ENCODE results near the gene SLC29A3.

- no peak for TF ChIP-seq CTCF (IDR thresholded peaks at IDR 0.05)
- no peak for TF ChIP-seq REST (IDR thresholded peaks at IDR 0.05; ENCODE audit: insufficient read depth in 1 of 2, low read depth in 2 of 2, low read length in 1 of 2)
- no peak for TF ChIP-seq POLR2AphosphoS5 (IDR thresholded peaks at IDR 0.05; ENCODE audit: low read depth, low read length)
- TF ChIP-seq TCF7L2 (IDR thresholded peaks at IDR 0.05; ENCODE audit: low read depth, low read length), result no peak
These were observed 44.9 kb downstream of the SLC29A3 start for GRCh38 chr10:71363936-71364335.

Measured in Panc1 (cell line).